ENCODE data around the gene PTPRN2.

DNA sequence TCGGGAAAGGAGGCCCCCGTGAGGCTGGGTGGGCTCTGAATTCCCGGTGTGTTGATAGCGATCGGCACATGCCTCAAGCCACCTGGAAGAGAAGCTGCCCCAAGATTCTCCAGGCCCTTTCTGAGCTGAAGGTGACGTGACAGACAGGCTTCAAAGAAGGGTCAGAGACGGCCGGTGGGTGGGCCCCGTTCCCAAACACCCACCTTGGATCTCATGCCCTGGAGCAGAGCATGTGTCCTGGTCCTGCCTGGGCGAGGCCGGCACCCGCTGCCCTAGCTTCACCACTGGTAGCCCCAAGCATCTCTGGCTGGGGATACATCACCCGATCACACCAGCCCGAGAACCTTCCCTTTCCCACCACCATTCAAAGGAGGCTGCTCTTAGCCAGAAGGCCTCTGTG lies 851.8 kb downstream of the PTPRN2 start:
- TF ChIP-seq, protein P1, sequence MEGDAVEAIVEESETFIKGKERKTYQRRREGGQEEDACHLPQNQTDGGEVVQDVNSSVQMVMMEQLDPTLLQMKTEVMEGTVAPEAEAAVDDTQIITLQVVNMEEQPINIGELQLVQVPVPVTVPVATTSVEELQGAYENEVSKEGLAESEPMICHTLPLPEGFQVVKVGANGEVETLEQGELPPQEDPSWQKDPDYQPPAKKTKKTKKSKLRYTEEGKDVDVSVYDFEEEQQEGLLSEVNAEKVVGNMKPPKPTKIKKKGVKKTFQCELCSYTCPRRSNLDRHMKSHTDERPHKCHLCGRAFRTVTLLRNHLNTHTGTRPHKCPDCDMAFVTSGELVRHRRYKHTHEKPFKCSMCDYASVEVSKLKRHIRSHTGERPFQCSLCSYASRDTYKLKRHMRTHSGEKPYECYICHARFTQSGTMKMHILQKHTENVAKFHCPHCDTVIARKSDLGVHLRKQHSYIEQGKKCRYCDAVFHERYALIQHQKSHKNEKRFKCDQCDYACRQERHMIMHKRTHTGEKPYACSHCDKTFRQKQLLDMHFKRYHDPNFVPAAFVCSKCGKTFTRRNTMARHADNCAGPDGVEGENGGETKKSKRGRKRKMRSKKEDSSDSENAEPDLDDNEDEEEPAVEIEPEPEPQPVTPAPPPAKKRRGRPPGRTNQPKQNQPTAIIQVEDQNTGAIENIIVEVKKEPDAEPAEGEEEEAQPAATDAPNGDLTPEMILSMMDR (IDR thresholded peaks at IDR 0.05; ENCODE audit: low read depth, low read length) = no peak
- TF ChIP-seq POLR2A (IDR thresholded peaks at IDR 0.05; ENCODE audit: extremely low read depth, insufficient read length) = no peak
- TF ChIP-seq, protein P2, sequence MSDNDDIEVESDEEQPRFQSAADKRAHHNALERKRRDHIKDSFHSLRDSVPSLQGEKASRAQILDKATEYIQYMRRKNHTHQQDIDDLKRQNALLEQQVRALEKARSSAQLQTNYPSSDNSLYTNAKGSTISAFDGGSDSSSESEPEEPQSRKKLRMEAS (IDR thresholded peaks at IDR 0.05; ENCODE audit: low read depth, low read length) = no peak
